ENCODE data around the gene PLPP1. TPM values are rescaled to one million over a fixed set of nuclear protein-coding genes. Genes with fewer than 3 reads are reported as not detected.

Gene PLPP1
- total and polyA plus RNA-seq, 3 donors from 2014 or later = 64.7 to 111 (median 66.7) TPM

DNA sequence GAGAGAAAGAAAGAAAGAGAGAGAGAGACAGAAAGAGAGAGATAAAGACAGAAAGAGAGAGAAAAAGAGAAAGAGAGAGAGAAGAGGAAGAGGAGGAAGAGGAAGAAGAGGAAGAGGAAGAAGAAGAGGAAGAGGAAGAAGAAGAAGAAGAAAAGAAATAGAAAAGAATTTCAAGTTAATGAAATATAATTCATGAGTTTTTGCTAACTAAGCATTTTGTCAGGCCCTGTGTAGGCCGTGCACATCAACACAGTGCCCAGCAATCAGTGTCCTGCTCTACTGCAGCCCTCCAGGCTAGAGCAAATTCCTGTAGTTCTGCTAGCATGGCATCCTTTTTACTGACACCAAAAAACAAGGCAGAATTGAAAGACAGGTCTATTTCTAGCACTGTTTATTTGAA, 62.1 kb downstream of the PLPP1 start:
- DNase-seq = no peak
- Histone ChIP-seq H3K9me3 (no peaks in the 10 kb centered on the region), H3K36me3 (ENCODE audit: low read depth, missing control alignments) (no peaks in the 10 kb centered on the region), H3K4me3 (no peak overlapping the region), H3K27ac (no peak overlapping the region), H3K27me3 (no peaks in the 10 kb centered on the region), H3K4me1 (no peaks in the 10 kb centered on the region)
- WGBS, 2 donors = 77 to 86% methylated on average over 1 of the region's 1 CpG
- TF ChIP-seq POLR2A (IDR thresholded peaks at IDR 0.05) = no peak
- TF ChIP-seq, protein P1, sequence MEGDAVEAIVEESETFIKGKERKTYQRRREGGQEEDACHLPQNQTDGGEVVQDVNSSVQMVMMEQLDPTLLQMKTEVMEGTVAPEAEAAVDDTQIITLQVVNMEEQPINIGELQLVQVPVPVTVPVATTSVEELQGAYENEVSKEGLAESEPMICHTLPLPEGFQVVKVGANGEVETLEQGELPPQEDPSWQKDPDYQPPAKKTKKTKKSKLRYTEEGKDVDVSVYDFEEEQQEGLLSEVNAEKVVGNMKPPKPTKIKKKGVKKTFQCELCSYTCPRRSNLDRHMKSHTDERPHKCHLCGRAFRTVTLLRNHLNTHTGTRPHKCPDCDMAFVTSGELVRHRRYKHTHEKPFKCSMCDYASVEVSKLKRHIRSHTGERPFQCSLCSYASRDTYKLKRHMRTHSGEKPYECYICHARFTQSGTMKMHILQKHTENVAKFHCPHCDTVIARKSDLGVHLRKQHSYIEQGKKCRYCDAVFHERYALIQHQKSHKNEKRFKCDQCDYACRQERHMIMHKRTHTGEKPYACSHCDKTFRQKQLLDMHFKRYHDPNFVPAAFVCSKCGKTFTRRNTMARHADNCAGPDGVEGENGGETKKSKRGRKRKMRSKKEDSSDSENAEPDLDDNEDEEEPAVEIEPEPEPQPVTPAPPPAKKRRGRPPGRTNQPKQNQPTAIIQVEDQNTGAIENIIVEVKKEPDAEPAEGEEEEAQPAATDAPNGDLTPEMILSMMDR (IDR thresholded peaks at IDR 0.05) = no peak
- intact Hi-C loops (cut with DNase I; ENCODE audit: low total_unique reads) = no loop called here

DNA sequence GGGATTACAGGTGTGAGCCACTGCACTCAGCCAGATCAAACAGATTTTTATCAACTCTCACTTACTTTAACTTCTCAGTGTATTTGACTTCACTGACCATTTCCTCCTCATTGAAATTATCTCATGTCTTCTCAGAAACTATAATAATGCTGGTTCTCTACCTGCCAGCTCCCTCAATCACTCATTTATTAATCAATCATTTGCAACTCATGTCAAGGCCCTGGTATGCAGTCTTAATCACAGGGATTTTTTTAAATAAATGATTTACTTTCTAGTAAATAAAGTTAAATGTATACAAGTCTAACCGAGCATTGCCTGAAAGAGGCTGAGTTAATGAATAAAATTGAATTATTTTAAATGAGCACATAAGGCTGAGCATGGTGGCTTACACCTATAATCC, 63.3 kb downstream of the PLPP1 start:
- intact Hi-C loops (cut with DNase I; ENCODE audit: low total_unique reads) = no loop called here
- Histone ChIP-seq H3K36me3 (ENCODE audit: low read depth, missing control alignments) (no peaks in the 10 kb centered on the region), H3K9me3 (no peaks in the 10 kb centered on the region), H3K4me3 (no peak overlapping the region), H3K27ac (no peak overlapping the region), H3K4me1 (no peaks in the 10 kb centered on the region), H3K27me3 (no peaks in the 10 kb centered on the region)
- no peak for TF ChIP-seq POLR2A (IDR thresholded peaks at IDR 0.05)
- TF ChIP-seq, protein P1 (IDR thresholded peaks at IDR 0.05) = no peak
- DNase-seq = no peak
- 91 to 93% methylated on average over 1 of the region's 1 CpG for WGBS, 2 donors

- Histone ChIP-seq H3K27me3 (no peaks in the 10 kb centered on the region), H3K4me3 (no peak overlapping the region), H3K27ac (no peak overlapping the region), H3K36me3 (ENCODE audit: low read depth, missing control alignments) (no peaks in the 10 kb centered on the region), H3K9me3 (no peaks in the 10 kb centered on the region), H3K4me1 (no peaks in the 10 kb centered on the region)
- 76 to 93% methylated on average over 1 of the region's 1 CpG for WGBS, 2 donors
- intact Hi-C loops (cut with DNase I; ENCODE audit: low total_unique reads) = no loop called here
- no peak for TF ChIP-seq POLR2A (IDR thresholded peaks at IDR 0.05)
- TF ChIP-seq, protein P1 (IDR thresholded peaks at IDR 0.05) = no peak
- no peak for DNase-seq
Observed at GRCh38 chr5:55470282-55470681, 64.5 kb downstream of the PLPP1 start.

- no peaks in the 10 kb centered on the region for H3K36me3 ChIP-seq (ENCODE audit: low read depth, missing control alignments)
- intact Hi-C loops (cut with DNase I; ENCODE audit: low total_unique reads) = no loop called here
- H3K27me3 ChIP-seq = no peaks in the 10 kb centered on the region
- TF ChIP-seq POLR2A (IDR thresholded peaks at IDR 0.05) = no peak
- TF ChIP-seq, protein P1 (IDR thresholded peaks at IDR 0.05) = no peak
- no peak overlapping the region for H3K27ac ChIP-seq
- no peaks in the 10 kb centered on the region for H3K4me1 ChIP-seq
- H3K4me3 ChIP-seq = no peak overlapping the region
- DNase-seq = no peak
- no peaks in the 10 kb centered on the region for H3K9me3 ChIP-seq
Observed at GRCh38 chr5:55469839-55470238, 64.9 kb downstream of the PLPP1 start.

DNA sequence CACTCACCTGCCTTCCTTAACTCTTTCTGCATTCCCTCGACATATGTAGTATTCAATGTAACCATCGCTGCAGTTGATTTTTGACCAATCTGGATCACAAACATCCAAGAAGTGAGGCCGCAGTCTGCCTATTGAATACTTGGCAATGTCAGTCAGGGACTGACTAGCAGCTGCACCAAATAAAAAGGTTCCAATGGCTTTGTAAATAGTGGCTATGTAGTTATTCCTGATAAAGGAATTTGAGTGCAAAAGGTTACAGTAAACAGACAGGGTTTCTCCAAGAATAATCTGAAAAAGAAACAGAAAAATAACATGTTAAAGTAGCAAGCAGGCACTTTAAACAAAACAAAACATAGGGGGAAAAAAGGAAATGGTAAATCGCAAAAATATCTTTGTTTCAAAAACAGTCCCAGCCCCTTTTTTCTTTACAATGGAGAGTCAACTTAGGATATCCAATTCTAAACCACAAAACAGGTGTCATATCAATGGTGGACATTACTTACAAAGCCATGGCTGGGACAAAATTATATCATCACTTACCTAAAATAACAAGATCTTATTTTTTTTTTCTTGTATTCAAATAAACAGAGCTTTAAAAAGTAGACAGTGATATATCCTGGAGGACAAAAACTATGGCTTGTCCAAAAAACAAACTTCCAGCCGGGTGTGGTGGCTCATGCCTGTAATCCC, 66.8 kb downstream of the PLPP1 start:
- no peak for TF ChIP-seq POLR2A (IDR thresholded peaks at IDR 0.05)
- TF ChIP-seq, protein P1 (IDR thresholded peaks at IDR 0.05) = no peak
- 62 to 72% methylated on average over 5 of the region's 5 CpGs for WGBS, 2 donors
- Histone ChIP-seq H3K27ac (no peak overlapping the region), H3K4me1 (no peaks in the 10 kb centered on the region), H3K4me3 (no peak overlapping the region), H3K27me3 (no peaks in the 10 kb centered on the region), H3K36me3 (ENCODE audit: low read depth, missing control alignments) (no peaks in the 10 kb centered on the region), H3K9me3 (no peaks in the 10 kb centered on the region)
- intact Hi-C loops (cut with DNase I; ENCODE audit: low total_unique reads) = no loop called here
- DNase-seq = no peak

All from testis (tissue), 3 donors.